IPS-15b (cell line): Measurements from ENCODE around the gene NPHP4.

Source experiments
- H3K27me3 ChIP-seq: one replicate; pipeline ENCODE4 v1.6.1; 2013; ENCODE audit warnings: low read length; ENCODE audit not compliant: control insufficient read depth, insufficient read depth
- H3K36me3 ChIP-seq: one replicate; pipeline ENCODE4 v1.6.1; 2013; ENCODE audit warnings: low read length; ENCODE audit not compliant: control insufficient read depth, insufficient read depth
- H3K4me1 ChIP-seq: one replicate; pipeline ENCODE4 v1.6.1; 2013; ENCODE audit warnings: mild to moderate bottlenecking, low read length; ENCODE audit not compliant: control insufficient read depth, insufficient read depth
- H3K4me3 ChIP-seq: one replicate; pipeline ENCODE4 v1.5.1; 2013; ENCODE audit warnings: low read depth, low read length
- H3K9ac ChIP-seq: one replicate; pipeline ENCODE4 v1.6.1; 2013; ENCODE audit warnings: low read depth, mild to moderate bottlenecking, low read length
- H3K9me3 ChIP-seq: one replicate; pipeline ENCODE4 v1.6.1; 2013; ENCODE audit warnings: mild to moderate bottlenecking, low read length; ENCODE audit not compliant: control insufficient read depth, insufficient read depth

Gene NPHP4

GRCh38 chr1:6033124-6033523 lies 40.9 kb upstream of the NPHP4 start:
- H3K4me3 ChIP-seq: no peak overlapping the region
- H3K4me1 ChIP-seq: no peaks in the 10 kb centered on the region

GRCh38 chr1:6030547-6031261 lies 38.5 kb upstream of the NPHP4 start:
- no peaks in the 10 kb centered on the region for H3K9me3 ChIP-seq
- H3K4me3 ChIP-seq: no peak overlapping the region
- no peaks in the 10 kb centered on the region for H3K36me3 ChIP-seq
- no peaks in the 10 kb centered on the region for H3K4me1 ChIP-seq
- no peak overlapping the region for H3K9ac ChIP-seq
- no peaks in the 10 kb centered on the region for H3K27me3 ChIP-seq

More at GRCh38 chr1:6033124-6033523, 40.9 kb upstream of the NPHP4 start:
- H3K9ac ChIP-seq: no peak overlapping the region
- no peaks in the 10 kb centered on the region for H3K9me3 ChIP-seq
- H3K36me3 ChIP-seq: no peaks in the 10 kb centered on the region
- no peaks in the 10 kb centered on the region for H3K27me3 ChIP-seq

- Histone ChIP-seq H3K27me3 (no peaks in the 10 kb centered on the region), H3K9ac (no peak overlapping the region), H3K36me3 (no peaks in the 10 kb centered on the region), H3K4me3 (no peak overlapping the region), H3K4me1 (no peaks in the 10 kb centered on the region), H3K9me3 (no peaks in the 10 kb centered on the region)
These were observed 37.9 kb upstream of the NPHP4 start for GRCh38 chr1:6030132-6030531.

DNA sequence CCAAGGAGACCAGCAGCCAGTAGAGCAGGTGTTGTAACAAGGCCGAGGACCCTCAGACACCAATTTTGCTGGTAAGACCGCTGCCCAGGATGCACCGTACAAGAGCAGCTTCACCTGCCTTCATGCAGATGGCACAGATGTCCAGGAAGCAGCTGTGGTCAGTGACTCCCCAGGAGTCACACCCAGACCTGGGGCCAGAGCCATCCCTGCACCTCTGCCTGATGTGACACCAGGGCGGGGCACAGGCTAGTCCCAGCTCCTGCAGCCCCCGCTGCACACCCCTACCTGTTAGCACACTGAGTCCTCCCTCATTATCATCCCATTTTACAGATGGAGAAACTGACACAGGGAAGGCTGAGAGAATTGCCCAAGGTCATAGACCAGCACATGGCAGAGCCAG lies 37.1 kb upstream of the NPHP4 start:
- H3K4me3 ChIP-seq: no peak overlapping the region
- H3K4me1 ChIP-seq: no peaks in the 10 kb centered on the region
- no peaks in the 10 kb centered on the region for H3K27me3 ChIP-seq
- H3K9ac ChIP-seq: no peak overlapping the region
- H3K9me3 ChIP-seq: no peaks in the 10 kb centered on the region
- H3K36me3 ChIP-seq: no peaks in the 10 kb centered on the region

DNA sequence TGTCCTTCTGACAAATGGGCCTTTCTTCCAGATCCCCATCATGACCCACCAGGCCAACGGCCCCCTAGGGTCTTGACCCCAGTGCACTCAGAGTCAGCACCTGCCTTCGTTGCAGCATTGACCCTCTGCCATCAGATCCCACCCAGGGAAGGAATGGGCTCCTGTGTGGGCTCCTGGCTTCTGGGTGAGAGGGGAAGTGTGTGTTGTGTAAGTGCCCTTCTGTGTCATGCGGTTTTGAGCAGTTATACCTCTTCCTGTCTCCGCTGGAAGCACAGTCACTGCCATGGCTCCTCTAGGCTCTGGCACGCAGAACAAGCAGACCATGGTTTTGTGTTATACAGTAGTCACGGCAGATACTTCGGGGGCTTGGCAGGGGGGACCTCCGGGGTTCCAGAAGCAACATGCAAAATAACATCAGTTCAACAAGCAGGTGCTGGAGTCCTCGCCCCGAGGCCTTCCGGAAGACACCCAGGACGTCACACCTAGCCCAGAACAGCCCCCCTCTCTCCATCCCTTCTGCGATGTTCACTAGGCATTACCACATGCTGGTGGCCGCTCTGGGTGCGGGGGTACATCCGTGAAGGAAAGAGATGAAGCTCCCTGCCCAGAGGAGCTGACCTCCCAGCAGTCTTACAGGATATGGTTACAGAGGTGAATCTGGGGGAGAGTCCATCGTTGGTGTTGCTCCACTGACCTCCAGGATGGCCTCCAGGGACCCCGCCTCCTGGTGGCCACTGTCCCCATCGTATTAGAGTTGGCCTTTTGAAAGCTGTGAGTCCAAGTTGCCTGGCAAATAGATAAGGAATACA lies 36.0 kb upstream of the NPHP4 start:
- H3K4me1 ChIP-seq: no peaks in the 10 kb centered on the region
- no peak overlapping the region for H3K4me3 ChIP-seq
- no peaks in the 10 kb centered on the region for H3K9me3 ChIP-seq
- H3K36me3 ChIP-seq: no peaks in the 10 kb centered on the region
- no peaks in the 10 kb centered on the region for H3K27me3 ChIP-seq
- H3K9ac ChIP-seq: no peak overlapping the region

DNA sequence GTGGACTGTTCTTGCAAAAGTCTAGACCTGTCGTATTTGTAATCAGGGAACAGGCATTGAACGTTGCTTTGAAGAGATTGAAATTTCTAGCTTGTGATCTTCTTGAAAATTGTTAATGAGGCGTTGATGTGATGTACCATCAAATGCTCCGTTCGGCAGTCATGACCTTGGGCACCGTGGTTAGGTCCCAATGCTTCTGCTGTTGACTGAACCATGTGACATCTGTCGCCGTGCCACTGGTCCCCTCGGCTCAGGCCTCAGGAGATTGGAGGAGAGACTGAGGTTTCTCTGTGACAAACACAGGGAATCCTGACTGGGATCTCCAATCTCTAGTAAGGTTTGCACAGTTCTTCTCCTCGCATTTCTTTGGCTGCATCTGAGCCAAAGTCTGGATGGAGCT lies 35.4 kb upstream of the NPHP4 start:
- Histone ChIP-seq H3K9me3 (no peaks in the 10 kb centered on the region), H3K9ac (no peak overlapping the region), H3K27me3 (no peaks in the 10 kb centered on the region), H3K4me3 (no peak overlapping the region), H3K36me3 (no peaks in the 10 kb centered on the region), H3K4me1 (no peaks in the 10 kb centered on the region)

GRCh38 chr1:6026095-6026809 lies 34.0 kb upstream of the NPHP4 start:
- no peak overlapping the region for H3K9ac ChIP-seq
- H3K36me3 ChIP-seq: no peaks in the 10 kb centered on the region
- no peak overlapping the region for H3K4me3 ChIP-seq
- no peaks in the 10 kb centered on the region for H3K27me3 ChIP-seq
- no peaks in the 10 kb centered on the region for H3K4me1 ChIP-seq
- no peaks in the 10 kb centered on the region for H3K9me3 ChIP-seq

DNA sequence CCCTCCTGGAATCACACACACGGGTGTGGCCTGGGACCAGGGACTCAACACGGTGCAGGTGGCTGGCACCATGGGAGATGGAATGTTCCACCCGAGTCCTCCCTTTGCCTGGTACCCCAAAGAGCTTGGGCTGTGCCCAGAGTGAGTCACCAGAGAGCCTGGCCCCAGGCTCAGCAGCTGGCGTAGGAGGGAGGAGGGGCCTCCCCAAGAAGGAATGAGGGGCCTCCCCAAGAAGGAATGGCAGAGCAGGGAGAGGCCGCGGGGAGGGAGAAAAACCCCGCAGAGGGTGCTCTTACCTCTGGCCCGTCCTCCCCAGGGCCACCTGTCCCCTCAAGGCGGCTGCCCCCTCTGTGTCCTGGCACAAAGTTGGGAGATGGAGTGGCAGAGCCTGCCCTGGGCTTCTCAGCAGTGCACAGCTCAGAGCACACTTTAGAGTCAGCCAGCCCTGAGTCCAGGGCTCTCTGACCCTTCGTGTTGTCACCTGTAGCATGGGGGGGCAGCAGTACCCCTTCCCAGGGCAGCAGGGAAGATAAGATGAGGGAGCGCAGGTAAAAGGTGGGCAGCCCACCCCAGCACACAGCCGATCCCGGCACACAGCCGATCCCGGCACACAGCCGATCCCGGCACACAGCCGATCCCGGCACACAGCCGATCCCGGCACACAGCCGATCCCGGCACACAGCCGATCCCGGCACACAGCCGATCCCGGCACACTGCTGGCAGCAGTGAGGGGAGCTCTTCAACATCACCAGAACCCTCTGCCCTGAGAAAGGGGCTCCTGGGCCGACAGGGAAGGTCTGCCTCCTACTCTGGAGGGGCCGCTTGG lies 33.3 kb upstream of the NPHP4 start:
- no peaks in the 10 kb centered on the region for H3K27me3 ChIP-seq
- no peaks in the 10 kb centered on the region for H3K9me3 ChIP-seq
- H3K4me1 ChIP-seq: no peaks in the 10 kb centered on the region
- H3K36me3 ChIP-seq: no peaks in the 10 kb centered on the region
- H3K9ac ChIP-seq: no peak overlapping the region
- H3K4me3 ChIP-seq: no peak overlapping the region

- Histone ChIP-seq H3K9ac (no peak overlapping the region), H3K36me3 (no peaks in the 10 kb centered on the region), H3K4me3 (no peak overlapping the region), H3K4me1 (no peaks in the 10 kb centered on the region), H3K27me3 (no peaks in the 10 kb centered on the region), H3K9me3 (no peaks in the 10 kb centered on the region)
These were observed 32.2 kb upstream of the NPHP4 start for GRCh38 chr1:6024376-6024775.

GRCh38 chr1:6023346-6023745 lies 31.1 kb upstream of the NPHP4 start:
- Histone ChIP-seq H3K27me3 (no peaks in the 10 kb centered on the region), H3K9me3 (no peaks in the 10 kb centered on the region), H3K9ac (no peak overlapping the region), H3K36me3 (no peaks in the 10 kb centered on the region), H3K4me1 (no peaks in the 10 kb centered on the region), H3K4me3 (no peak overlapping the region)

- no peaks in the 10 kb centered on the region for H3K27me3 ChIP-seq
- no peak overlapping the region for H3K9ac ChIP-seq
- no peak overlapping the region for H3K4me3 ChIP-seq
- H3K36me3 ChIP-seq: no peaks in the 10 kb centered on the region
- no peaks in the 10 kb centered on the region for H3K9me3 ChIP-seq
- no peaks in the 10 kb centered on the region for H3K4me1 ChIP-seq
These were observed 30.0 kb upstream of the NPHP4 start for GRCh38 chr1:6022193-6022592.
